GM12873 (cell line): ENCODE results near the gene ACSL3.
A peak's percentile ranks its signal among the peaks of the same experiment; 100 is the strongest.

Experiments used
- TF ChIP-seq, protein P1 (sequence below): IDR thresholded peaks from 2 replicates; pipeline ENCODE4 v1.5.1; 2012; ENCODE audit warnings: low read depth, mild to moderate bottlenecking, moderate library complexity, low read length, control low read depth; ENCODE audit not compliant: insufficient read depth; ENCODE audit errors: missing control alignments

Gene ACSL3

DNA sequence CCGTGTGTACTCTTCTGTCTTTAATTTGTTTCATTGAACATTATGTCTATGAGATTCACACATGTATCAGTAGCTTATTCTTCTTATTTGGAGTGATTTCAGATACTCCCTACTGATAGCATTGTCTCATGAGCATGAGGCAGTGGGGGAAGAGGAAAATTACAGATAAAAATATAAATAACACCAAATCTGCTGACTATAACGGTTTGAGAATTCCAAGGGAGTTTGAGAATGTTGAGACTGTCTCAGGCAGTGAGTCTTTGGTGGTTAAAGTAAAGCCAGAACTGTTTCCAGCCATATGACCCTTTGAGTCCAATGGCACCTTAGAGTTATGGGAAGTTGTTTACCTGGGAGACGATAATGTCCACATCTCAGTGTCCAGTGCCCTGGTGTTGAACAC lies 118.6 kb downstream of the ACSL3 start:
- TF ChIP-seq, protein P1, sequence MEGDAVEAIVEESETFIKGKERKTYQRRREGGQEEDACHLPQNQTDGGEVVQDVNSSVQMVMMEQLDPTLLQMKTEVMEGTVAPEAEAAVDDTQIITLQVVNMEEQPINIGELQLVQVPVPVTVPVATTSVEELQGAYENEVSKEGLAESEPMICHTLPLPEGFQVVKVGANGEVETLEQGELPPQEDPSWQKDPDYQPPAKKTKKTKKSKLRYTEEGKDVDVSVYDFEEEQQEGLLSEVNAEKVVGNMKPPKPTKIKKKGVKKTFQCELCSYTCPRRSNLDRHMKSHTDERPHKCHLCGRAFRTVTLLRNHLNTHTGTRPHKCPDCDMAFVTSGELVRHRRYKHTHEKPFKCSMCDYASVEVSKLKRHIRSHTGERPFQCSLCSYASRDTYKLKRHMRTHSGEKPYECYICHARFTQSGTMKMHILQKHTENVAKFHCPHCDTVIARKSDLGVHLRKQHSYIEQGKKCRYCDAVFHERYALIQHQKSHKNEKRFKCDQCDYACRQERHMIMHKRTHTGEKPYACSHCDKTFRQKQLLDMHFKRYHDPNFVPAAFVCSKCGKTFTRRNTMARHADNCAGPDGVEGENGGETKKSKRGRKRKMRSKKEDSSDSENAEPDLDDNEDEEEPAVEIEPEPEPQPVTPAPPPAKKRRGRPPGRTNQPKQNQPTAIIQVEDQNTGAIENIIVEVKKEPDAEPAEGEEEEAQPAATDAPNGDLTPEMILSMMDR, result no peak

GRCh38 chr2:222982010-222982908 lies 121.4 kb downstream of the ACSL3 start:
- TF ChIP-seq, protein P1, result peak; percentile 43

DNA sequence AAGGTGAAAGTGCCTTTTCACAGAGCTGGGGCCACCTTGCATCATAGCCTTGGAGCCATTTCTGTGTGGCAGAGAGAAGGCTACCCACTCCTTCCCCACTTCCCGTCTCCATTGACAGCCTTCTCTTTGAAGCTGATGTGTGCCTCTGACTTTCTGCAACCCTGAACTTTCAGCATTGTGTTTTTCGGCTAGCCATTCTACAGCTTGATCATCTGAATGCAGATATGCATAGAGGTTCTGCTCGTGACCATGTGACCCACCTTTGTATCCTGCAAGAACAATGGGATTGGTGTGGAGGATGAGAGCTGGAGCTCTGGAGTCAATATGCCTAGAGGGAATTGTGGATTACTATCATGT lies 122.1 kb downstream of the ACSL3 start:
- TF ChIP-seq, protein P1, result no peak

DNA sequence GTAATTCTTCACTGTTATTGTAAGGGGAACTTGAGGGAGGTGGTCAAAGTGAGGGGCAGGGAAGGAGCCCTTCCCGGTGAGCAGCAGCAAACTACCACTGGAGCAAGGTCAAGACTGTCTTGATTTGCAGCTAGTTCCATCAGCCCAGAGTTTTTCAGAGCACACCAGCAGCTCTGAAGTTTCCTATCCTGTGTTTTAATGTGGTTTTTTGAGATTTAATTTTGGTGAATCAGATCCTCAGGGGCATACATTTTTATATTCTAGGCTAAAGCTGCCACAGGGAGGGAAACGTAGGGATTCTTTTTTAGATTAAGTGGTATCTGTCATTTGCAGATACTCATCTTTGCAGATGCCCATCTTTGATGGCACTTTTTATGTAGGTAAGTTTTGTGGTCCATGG lies 124.1 kb downstream of the ACSL3 start:
- TF ChIP-seq, protein P1, result no peak

- TF ChIP-seq, protein P1, result no peak
These were observed 128.6 kb downstream of the ACSL3 start for GRCh38 chr2:222989431-222989830.

DNA sequence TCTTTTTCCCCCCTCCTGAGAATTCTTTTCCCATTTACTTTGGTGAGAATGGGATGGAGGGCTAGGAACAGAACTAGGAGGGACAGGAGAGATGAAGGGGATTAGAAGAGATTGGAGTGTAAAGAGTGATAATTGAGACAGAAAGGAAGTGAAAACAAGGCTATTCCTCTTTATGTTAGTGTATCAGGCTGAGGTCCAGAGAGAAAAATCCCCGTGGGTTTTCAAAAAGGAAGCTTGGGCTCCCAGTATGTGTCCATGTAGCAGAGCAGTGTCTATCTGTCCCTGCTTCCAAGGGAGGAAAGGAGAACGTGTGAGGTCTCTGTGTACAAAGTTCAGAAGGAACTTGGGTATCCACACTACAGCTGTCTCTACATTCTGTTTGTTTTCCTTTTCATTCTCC lies 131.3 kb downstream of the ACSL3 start:
- TF ChIP-seq, protein P1, result no peak
